ENCODE measurements around the gene DCHS1.

DNA sequence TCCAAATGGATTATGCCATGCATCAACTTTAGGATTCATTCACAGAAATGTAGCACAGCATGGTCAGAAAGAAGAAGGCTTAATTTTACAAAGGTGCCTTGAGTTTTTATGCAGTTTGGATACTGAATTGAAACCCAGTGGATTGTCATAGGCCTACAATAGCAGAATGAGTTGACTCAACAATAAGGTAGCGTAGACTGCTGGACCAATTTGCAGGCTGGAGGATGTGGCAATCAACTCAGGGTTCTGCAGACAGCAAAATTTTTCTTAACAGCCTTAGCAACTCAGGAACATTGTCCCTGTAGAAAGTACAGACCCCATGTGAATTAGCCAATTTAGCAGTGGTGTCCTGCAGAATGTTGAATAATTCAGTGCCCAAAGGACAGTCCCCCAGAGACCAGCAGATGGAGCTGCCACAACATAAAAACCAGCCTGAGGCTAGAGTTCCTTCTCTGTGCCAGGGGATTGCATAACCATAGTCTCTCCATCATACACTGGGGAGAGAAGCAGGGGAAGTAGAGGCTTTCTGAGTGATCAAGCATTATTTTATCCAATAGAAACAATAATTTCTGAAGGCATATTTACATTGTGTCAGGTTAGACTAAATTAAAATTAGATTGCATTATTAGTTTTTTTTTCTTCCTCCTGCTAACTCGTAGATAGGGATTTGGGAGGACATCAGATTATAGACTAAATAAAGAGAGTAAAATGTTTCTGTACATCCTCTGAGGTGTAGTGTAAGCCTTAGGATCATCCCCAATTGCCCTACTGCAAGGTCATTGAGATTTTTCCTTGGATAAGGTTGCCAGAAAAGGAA, 47.8 kb upstream of the DCHS1 start:
- TF ChIP-seq, protein P1, sequence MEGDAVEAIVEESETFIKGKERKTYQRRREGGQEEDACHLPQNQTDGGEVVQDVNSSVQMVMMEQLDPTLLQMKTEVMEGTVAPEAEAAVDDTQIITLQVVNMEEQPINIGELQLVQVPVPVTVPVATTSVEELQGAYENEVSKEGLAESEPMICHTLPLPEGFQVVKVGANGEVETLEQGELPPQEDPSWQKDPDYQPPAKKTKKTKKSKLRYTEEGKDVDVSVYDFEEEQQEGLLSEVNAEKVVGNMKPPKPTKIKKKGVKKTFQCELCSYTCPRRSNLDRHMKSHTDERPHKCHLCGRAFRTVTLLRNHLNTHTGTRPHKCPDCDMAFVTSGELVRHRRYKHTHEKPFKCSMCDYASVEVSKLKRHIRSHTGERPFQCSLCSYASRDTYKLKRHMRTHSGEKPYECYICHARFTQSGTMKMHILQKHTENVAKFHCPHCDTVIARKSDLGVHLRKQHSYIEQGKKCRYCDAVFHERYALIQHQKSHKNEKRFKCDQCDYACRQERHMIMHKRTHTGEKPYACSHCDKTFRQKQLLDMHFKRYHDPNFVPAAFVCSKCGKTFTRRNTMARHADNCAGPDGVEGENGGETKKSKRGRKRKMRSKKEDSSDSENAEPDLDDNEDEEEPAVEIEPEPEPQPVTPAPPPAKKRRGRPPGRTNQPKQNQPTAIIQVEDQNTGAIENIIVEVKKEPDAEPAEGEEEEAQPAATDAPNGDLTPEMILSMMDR (IDR thresholded peaks at IDR 0.05; ENCODE audit: poor library complexity): peak; percentile 58
- no peak for TF ChIP-seq EZH2 (IDR thresholded peaks at IDR 0.05; ENCODE audit: borderline replicate concordance)

All from hepatocyte (in vitro differentiated cells).